ENCODE data around the gene P2RY8.

P2RY8 gene

DNA sequence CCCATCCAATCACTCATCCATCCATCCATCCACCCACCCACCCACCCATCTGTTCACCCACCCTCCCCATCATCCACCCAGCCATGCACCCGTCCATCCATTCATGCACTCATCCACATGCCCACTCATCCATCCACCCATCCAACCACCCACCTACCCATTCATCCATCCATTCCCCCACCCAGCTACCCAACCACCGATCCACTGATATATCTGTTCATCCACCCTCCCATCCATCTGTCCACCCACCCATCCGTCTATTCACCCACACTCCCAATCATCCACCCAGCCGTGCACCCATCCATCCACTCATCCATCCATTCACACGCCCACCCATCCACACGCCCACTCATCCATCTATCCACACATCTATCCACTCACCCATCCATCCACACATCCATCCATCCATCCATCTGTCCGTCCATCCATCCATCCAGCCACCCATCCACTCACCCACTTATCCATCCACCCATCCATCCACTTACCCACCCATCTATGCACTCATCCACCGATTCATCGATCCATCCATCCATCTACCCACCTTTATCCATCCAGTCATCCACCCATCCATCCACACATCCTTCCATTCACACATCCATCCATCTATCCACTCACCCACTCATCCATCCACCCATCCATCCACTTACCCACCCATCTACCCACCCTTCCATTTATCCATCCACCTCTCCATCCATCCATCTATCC, 112.7 kb downstream of the P2RY8 start:
- H3K36me3 ChIP-seq (ENCODE audit: insufficient read depth, low read depth, low read length), result peaks cover 67% of the 10 kb centered on the region
- no peak overlapping the region for H3K27ac ChIP-seq (ENCODE audit: low read length)
- H3K4me1 ChIP-seq (ENCODE audit: insufficient read depth, low read length), result no peaks in the 10 kb centered on the region
- no peaks in the 10 kb centered on the region for H3K27me3 ChIP-seq (ENCODE audit: insufficient read depth, low read length)
- no peak overlapping the region for H3K9ac ChIP-seq (ENCODE audit: low read depth, low read length)
- H3K9me3 ChIP-seq (ENCODE audit: insufficient read depth, low read depth, low read length), result peaks cover 10% of the 10 kb centered on the region
- no peak overlapping the region for H3K4me3 ChIP-seq (ENCODE audit: low read length)

DNA sequence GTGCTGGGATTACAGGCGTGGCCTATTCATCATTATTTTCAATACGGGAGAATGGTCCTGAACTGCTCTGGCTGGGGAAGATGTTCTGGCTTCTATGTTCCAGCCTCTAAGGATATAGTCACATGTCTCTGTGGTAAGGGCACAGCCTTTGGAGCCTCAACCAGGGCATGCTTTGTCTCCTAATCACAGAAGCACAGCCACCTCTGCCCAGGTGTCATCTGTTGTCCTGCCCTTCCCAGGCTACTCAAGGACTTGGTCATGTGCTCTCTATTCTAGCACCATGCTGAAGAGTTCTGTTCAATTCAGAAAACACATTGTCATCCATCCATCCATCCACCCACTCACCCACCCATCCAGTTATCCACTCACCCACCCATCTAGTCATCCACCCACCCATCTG, 113.8 kb downstream of the P2RY8 start:
- peaks cover 10% of the 10 kb centered on the region for H3K9me3 ChIP-seq (ENCODE audit: insufficient read depth, low read depth, low read length)
- no peak overlapping the region for H3K4me3 ChIP-seq (ENCODE audit: low read length)
- H3K36me3 ChIP-seq (ENCODE audit: insufficient read depth, low read depth, low read length), result peaks cover 76% of the 10 kb centered on the region
- H3K9ac ChIP-seq (ENCODE audit: low read depth, low read length), result no peak overlapping the region
- H3K4me1 ChIP-seq (ENCODE audit: insufficient read depth, low read length), result no peaks in the 10 kb centered on the region
- H3K27ac ChIP-seq (ENCODE audit: low read length), result no peak overlapping the region
- H3K27me3 ChIP-seq (ENCODE audit: insufficient read depth, low read length), result no peaks in the 10 kb centered on the region

DNA sequence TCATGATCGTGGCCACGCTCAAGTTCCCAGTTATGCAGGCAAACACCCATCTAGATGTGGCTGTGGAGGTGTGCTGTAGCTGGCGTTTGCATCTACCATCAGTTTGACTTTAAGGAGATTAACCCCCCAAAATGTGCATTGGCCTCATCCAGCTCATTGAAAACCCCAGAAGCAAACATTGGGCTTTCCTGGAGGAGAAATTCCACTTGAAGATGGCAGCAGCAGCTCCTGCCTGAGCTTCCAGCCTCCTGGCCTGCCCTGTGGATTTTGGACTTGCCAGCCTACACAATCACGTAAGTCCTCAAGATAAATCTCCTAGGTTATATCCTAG, 114.9 kb downstream of the P2RY8 start:
- Histone ChIP-seq H3K27ac (ENCODE audit: low read length) (no peak overlapping the region), H3K4me1 (ENCODE audit: insufficient read depth, low read length) (no peaks in the 10 kb centered on the region), H3K9me3 (ENCODE audit: insufficient read depth, low read depth, low read length) (peaks cover 10% of the 10 kb centered on the region), H3K4me3 (ENCODE audit: low read length) (no peak overlapping the region), H3K9ac (ENCODE audit: low read depth, low read length) (no peak overlapping the region), H3K27me3 (ENCODE audit: insufficient read depth, low read length) (no peaks in the 10 kb centered on the region), H3K36me3 (ENCODE audit: insufficient read depth, low read depth, low read length) (peaks cover 78% of the 10 kb centered on the region)

DNA sequence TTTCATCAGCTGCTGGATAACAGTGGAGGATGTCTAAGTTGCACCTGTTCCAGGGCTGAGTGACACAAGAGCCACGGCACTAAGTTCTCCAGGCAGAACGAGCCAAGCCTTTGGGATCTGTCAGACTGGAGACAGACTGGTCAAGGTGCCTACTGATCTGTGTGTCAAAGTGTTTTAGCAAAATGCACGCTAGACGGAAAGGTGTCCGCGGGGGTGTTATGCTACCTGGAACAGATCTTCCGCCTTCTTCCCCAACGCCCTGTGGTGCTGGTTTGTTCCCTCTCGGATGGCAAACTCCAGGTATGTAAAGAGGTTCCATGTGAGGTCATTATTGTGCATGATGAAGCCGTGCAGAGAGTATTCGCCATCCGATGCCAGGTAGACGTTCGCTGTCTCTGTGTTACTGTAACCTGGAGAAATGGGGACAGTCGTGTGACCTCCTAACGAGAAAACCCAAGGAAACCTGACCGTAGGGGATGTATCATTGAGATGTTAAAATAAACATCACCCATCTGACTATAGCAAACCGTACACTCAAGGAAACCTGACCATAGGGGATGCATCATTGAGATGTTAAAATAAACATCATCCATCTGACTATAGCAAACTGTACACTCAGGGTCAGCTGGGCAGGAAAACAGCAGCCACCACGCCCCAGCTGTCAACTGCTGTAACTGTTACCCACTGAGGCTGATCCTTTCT, 115.4 kb downstream of the P2RY8 start:
- Histone ChIP-seq H3K4me3 (ENCODE audit: low read length) (no peak overlapping the region), H3K36me3 (ENCODE audit: insufficient read depth, low read depth, low read length) (peaks cover 78% of the 10 kb centered on the region), H3K4me1 (ENCODE audit: insufficient read depth, low read length) (no peaks in the 10 kb centered on the region), H3K27ac (ENCODE audit: low read length) (no peak overlapping the region), H3K9me3 (ENCODE audit: insufficient read depth, low read depth, low read length) (peaks cover 10% of the 10 kb centered on the region), H3K27me3 (ENCODE audit: insufficient read depth, low read length) (no peaks in the 10 kb centered on the region), H3K9ac (ENCODE audit: low read depth, low read length) (no peak overlapping the region)

DNA sequence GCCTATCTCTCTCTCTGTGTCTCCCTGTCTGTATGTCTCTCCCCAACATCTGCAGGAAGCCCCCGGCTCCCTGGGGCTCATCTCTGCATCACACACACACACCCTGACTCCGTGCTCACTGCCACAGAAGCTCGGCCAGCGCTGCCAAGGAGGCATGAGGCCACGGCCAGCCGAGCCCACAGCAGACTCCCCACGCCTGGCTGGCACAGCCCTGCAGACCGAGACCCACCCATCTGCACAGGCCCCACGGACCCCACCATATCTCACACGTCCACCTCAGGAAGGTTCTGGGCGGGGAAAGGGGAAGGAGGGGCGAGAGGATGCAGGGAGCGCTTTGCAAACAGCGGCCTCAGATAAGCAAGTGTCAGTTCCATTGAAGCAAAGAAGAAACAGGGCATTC, 116.6 kb downstream of the P2RY8 start:
- no peak overlapping the region for H3K9ac ChIP-seq (ENCODE audit: low read depth, low read length)
- no peak overlapping the region for H3K4me3 ChIP-seq (ENCODE audit: low read length)
- peaks cover 78% of the 10 kb centered on the region for H3K36me3 ChIP-seq (ENCODE audit: insufficient read depth, low read depth, low read length)

DNA sequence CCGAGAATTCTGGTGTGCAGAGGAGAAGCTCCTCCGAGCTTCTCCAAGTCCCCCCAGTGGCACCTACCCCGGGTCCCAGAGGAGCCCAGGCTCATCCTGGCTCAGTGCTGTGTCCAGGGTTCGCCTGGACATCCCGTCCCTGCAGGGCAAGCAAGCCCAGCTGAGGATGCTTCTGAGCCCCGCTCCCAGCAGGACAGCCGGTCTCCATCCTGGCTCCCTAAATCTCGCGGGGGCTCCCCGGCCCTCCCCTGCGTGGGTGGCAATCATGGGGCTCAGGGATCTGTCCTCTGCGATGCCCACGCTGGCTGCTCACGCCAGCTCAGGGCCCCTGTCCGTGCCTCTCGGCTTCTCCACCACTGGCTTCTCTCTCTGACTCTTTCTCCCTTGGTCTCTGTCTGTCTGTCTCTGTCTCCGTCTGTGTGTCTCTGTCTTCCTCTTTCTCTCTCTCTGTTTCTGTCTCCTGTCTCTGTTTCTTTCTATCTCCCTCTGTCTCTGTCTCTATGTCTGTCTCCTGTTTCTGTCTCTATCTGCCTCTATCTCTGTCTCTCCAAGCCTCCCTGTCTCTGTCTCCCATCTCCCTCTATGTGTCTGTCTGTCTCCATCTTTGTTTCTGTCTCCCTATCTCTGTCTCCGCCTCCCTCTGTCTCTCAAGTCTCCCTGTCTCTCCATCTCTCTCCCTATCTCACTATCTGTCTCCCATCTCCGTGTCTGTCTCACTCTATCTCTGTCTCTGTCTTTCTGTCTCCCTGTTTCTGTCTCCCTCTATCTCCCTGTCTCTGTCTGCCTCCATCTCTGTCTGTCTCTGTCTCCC, 117.2 kb downstream of the P2RY8 start:
- no peak overlapping the region for H3K4me3 ChIP-seq (ENCODE audit: low read length)
- peaks cover 72% of the 10 kb centered on the region for H3K36me3 ChIP-seq (ENCODE audit: insufficient read depth, low read depth, low read length)
- H3K9ac ChIP-seq (ENCODE audit: low read depth, low read length), result no peak overlapping the region
- peaks cover 10% of the 10 kb centered on the region for H3K9me3 ChIP-seq (ENCODE audit: insufficient read depth, low read depth, low read length)
- no peaks in the 10 kb centered on the region for H3K27me3 ChIP-seq (ENCODE audit: insufficient read depth, low read length)
- H3K4me1 ChIP-seq (ENCODE audit: insufficient read depth, low read length), result no peaks in the 10 kb centered on the region
- H3K27ac ChIP-seq (ENCODE audit: low read length), result no peak overlapping the region

More for the DNA sequence above, 116.6 kb downstream of the P2RY8 start:
- Histone ChIP-seq H3K9me3 (ENCODE audit: insufficient read depth, low read depth, low read length) (peaks cover 10% of the 10 kb centered on the region), H3K4me1 (ENCODE audit: insufficient read depth, low read length) (no peaks in the 10 kb centered on the region), H3K27ac (ENCODE audit: low read length) (no peak overlapping the region), H3K27me3 (ENCODE audit: insufficient read depth, low read length) (no peaks in the 10 kb centered on the region)

DNA sequence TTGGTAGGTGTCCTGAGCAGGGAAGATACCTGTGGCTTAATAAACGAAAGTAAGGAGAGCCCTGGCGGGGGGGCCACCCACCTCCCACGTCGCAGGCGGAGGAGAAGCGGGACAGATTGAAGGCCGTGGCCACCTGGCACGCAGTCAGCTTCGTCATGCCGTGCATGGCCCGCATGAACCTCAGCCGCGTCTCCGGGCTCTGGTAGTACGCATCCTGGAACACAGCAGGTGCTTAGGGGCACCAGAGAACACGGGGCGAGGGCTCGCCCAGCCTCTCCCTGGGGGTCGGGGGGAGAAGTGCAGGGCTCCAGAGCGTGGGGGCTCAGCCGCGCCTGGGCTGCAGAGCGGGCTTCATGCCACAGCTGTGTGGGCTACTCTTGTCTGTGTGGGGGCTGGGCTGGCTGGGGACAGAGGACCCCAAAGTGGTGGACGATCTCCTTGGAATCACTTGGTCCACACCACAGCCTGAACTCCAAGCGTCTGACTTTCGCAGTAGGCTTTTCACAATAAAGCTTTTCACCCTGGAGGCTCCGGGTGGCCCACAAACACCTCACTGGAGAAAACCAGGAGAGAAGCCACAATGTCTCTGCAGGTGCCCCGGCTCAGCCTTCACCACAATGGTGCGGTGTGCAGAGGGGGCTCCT, 118.0 kb downstream of the P2RY8 start:
- H3K27me3 ChIP-seq (ENCODE audit: insufficient read depth, low read length), result no peaks in the 10 kb centered on the region
- H3K9me3 ChIP-seq (ENCODE audit: insufficient read depth, low read depth, low read length), result peaks cover 10% of the 10 kb centered on the region
- H3K9ac ChIP-seq (ENCODE audit: low read depth, low read length), result no peak overlapping the region
- H3K4me1 ChIP-seq (ENCODE audit: insufficient read depth, low read length), result no peaks in the 10 kb centered on the region
- H3K36me3 ChIP-seq (ENCODE audit: insufficient read depth, low read depth, low read length), result peaks cover 74% of the 10 kb centered on the region
- H3K4me3 ChIP-seq (ENCODE audit: low read length), result no peak overlapping the region
- no peak overlapping the region for H3K27ac ChIP-seq (ENCODE audit: low read length)

DNA sequence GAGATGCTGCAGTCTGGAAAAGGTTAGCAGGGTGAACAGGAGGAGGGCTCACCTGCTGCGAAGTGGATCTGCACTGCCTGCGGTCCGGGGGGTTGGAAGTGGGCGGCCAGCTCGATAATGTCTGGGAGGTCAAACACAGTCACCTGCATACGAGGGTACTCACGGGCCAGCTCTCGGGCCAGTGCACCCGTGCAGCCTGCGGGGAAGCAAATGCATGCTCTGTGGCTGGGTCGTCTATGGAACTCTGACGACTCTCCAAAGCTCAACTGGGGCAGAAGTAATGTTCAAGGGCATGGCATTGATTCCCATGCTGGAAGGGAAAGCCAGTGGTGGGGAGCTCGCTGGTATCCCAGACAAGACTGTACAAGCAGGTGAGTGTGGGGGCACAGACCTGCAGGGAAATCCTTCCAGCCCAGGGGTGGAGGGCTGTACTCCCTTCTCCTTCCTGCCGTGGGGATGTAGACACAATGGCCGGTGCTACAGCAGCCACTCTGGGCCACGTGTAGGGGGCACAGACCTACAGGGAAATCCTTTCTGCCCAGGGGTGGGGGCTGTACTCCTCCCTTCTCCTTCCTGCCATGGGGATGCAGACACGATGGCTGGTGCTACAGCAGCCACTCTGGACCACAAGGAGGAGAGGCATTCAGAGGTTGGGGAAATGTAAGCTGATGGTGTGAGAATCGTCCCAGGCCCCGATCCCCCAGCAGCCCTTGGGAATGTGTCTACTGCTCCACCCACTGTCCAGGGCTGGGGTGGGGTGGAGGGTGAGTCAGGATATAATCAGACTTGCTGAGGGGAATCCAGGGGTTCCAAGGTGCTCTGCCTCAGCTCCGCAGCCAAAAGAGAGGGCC, 118.8 kb downstream of the P2RY8 start:
- Histone ChIP-seq H3K9me3 (ENCODE audit: insufficient read depth, low read depth, low read length) (peaks cover 10% of the 10 kb centered on the region), H3K4me1 (ENCODE audit: insufficient read depth, low read length) (no peaks in the 10 kb centered on the region), H3K27me3 (ENCODE audit: insufficient read depth, low read length) (no peaks in the 10 kb centered on the region), H3K9ac (ENCODE audit: low read depth, low read length) (no peak overlapping the region), H3K27ac (ENCODE audit: low read length) (no peak overlapping the region), H3K4me3 (ENCODE audit: low read length) (no peak overlapping the region), H3K36me3 (ENCODE audit: insufficient read depth, low read depth, low read length) (peaks cover 76% of the 10 kb centered on the region)

DNA sequence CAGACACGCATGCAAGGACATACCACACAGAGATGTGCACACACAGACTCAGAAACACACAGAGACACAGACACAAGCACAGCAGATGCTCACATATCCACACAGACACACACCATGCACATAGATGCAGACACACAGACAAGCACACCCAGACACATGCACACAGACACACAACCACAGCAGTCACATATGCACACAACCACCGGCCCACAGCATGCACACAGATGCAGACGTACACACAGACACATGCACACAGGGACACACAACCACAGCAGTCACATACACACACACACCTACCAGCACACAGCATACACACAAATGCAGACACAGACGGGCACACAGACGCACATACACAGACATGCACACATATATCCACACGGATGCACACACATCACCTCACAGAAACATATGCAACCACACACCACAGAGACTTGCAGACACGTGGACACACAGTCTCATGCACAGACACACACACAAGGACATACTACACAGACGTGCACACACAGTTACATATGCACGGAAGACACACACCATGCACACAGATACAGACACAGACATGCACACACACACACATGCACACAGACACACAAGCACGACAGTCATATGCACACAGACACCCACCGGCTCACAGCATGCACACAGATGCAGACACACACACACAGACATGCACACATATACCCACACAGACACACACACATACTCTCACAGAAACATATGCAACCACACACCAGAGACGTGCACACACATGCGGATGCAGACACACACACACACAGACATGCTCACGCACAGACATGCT, 119.8 kb downstream of the P2RY8 start:
- Histone ChIP-seq H3K36me3 (ENCODE audit: insufficient read depth, low read depth, low read length) (peaks cover 75% of the 10 kb centered on the region), H3K27me3 (ENCODE audit: insufficient read depth, low read length) (no peaks in the 10 kb centered on the region), H3K4me3 (ENCODE audit: low read length) (no peak overlapping the region), H3K4me1 (ENCODE audit: insufficient read depth, low read length) (no peaks in the 10 kb centered on the region), H3K9ac (ENCODE audit: low read depth, low read length) (no peak overlapping the region), H3K9me3 (ENCODE audit: insufficient read depth, low read depth, low read length) (peaks cover 4% of the 10 kb centered on the region; the same call in 1 of the 2 replicates), H3K27ac (ENCODE audit: low read length) (no peak overlapping the region)

DNA sequence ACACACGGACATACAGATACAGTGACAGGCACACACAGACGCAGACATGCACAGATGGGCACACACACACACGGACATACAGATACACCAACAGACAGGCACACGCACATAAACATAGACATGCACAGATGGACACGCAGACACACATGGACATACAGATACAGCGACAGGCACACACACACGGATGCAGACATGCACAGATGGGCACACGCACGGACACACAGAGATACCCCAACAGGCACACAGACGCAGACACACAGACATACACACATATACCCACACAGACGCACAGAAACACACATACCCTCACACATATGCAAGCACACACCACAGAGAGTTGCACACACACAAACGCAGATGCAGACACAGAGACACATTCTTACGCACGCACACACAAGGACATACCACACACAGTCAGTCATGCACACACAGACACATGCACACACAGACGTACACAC, 120.6 kb downstream of the P2RY8 start:
- H3K36me3 ChIP-seq (ENCODE audit: insufficient read depth, low read depth, low read length), result peaks cover 69% of the 10 kb centered on the region
- no peaks in the 10 kb centered on the region for H3K9me3 ChIP-seq (ENCODE audit: insufficient read depth, low read depth, low read length)
- H3K27ac ChIP-seq (ENCODE audit: low read length), result no peak overlapping the region
- H3K9ac ChIP-seq (ENCODE audit: low read depth, low read length), result no peak overlapping the region
- no peaks in the 10 kb centered on the region for H3K4me1 ChIP-seq (ENCODE audit: insufficient read depth, low read length)
- H3K27me3 ChIP-seq (ENCODE audit: insufficient read depth, low read length), result no peaks in the 10 kb centered on the region
- no peak overlapping the region for H3K4me3 ChIP-seq (ENCODE audit: low read length)
